ELF-1 (cell line): Measurements from ENCODE around the gene DLGAP4.

ENCODE experiments used
- DNase-seq: peaks from one replicate; pipeline ENCODE4 v3.0.0-alpha.2; 2016; ENCODE audit warnings: low read depth, low spot score

The DLGAP4 gene

DNA sequence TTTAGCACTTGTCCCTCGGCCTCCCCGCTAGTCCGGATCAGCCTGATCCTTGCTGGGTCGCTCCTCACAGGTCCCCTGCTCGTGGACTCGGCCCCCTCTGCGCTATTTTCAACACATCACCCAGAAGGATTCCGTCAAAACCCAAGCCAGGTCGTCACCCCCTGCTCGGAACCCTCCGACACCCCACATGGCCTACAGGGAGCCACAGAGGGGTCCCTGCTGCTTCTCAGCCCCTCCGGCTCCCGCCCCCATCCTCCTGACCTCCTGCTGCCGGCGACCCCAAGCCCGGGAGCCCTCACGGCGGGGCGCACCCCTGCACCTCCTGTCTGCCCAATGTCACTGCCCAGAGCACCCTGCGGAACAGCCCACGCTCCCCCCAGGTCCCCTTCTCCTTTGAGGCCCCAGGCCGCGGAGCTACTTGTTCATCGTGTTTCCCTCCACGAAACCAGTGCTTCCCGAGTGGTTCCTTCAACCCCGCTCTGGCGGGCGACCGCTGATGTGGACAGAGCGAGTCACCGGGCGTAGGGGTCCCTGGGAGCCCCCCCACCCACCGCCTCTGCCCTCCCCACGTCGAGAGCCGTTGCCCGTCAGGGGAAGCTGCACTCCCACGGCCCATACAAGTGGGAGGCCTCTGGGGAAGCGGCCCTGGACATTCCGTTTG is 234.5 kb downstream of the DLGAP4 start:
- DNase-seq = no peak

DNA sequence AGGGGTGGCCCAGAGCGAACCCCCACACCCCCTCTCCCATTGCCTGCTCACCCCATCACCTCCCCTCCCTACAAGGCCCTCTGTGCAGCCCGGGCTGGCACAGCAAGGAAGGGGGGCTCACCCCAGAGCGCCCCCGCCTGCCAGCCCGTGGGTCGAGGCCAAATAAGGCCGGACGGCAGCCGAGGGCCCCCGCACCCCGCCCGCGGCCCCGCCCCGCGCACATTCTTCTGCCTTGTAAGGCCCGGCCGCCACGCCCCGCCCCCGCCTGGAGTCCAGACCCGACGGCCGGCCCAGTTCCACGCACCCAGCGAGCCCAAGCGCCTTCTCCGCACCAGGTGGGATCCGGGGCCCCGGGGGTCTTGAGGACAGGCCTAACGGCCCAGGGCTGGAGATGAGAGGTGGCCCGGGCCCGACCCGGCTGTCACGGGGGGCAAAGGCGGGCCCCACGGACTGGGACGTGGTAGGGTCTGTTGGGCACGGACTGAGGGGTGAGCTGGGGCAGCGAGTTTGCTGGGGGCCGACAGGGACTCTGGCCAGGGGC is 235.2 kb downstream of the DLGAP4 start, which contains the start of gene MYL9:
TSS of gene MYL9 (plus strand) at position 293 of the 541 bp plus-strand sequence. CDS start 3,366 bp downstream, outside the sequence.
- peak; percentile 64 for DNase-seq

DNA sequence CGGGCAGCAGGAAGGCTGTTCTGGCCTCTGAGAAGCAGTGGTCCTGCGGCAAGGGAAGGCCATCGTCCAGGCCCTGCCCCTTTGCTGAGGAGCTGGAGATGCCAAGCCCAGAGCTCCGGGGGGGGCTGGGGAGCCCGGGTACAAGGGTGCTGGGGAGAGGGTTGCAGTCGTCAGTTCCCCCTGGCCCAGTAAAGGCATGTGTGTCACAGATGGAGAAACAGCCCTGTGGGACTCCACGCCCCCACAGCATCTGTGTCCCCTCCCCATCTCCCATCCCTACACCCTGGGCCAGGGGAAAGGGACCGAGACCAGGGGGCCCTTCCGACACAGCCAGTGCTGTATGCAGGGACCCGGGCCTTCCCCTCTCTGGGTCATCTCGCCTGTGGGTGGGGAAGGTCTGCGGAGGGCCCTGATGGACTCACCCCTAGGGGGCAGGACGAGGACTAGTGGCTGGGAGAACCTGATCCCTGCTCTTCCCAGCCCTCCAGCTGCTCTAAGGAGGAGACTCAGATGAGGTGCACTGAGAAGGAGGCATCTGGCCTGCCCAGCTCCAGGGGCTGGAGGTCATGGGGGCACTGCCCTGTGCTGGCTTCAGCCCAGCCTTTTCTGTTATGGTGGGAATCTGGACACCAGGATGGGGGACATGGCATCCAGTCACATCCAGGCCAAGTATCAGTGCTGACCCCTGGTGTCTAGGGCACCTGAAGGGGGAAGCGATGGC is 235.8 kb downstream of the DLGAP4 start:
- peak; percentile 84 for DNase-seq

DNA sequence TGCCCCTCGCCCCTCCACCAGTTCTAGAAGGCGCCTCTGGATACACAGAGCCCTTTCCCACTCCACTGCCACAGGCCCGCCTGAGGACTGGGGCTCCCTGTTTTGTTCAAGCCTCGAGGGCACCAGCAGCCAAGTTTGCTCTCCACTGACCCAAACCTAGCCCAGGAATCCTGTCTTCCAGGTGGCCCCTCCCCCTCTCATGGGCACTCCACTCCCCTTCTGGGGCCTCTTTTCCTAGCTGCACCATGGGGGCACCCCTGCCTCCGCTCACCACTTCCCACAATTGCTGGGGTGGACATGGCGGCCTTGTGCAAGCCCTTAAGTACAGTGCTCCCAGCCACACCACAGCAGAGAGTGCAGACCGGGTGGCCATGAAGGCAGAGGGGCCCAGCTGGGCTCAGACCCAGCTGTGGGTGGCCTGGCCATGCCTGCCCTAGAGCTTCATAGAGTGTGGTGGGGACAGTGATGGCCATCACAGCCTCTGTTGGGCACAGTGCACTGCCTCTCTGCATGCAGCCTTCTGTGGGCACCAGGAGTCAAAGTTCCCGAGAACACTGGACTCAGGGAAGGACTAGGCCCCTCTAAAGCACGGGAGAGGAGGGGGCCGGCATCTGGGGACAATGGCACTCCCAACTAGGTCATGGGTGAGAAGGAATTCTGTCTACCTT is 236.5 kb downstream of the DLGAP4 start:
- no peak for DNase-seq

- no peak for DNase-seq
These were observed 237.3 kb downstream of the DLGAP4 start for GRCh38 chr20:36543184-36544133.

DNA sequence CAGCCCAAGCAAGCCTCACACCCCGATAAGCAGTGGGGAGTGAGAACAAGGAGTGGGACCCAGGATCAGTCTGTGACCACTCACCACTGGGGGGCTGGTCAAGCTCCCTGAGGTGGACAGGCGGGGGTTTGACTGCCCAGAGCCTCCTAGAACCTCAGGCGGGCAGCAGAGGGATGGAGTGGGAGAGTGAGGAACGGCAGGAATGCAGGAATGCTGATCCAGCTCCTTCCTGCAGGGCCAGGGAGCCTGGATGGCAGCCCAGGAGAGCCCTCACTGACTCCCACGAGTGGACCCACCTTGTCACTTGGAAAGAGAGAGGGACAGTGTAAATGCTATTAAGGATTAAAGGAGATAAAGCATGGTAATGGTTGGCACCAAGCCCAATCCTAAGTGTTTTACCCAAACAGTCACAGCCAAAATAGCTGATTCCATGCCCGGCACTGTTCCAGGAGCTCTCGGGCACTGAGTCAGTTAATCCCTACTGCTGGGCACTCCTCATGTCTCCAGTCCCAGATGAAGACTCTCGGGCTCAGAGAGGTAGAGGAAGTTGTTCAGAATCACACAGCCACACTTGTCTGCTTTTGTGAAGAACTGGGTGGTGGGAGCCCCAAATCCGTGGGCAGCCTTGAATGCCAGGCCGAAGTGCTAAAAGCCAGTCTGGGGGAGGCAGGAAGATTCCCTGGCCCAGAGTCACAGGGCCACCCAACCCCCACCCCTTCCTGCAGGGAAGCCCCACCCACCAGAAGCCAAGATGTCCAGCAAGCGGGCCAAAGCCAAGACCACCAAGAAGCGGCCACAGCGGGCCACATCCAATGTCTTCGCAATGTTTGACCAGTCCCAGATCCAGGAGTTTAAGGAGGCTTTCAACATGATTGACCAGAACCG is 238.2 kb downstream of the DLGAP4 start:
- no peak for DNase-seq

DNA sequence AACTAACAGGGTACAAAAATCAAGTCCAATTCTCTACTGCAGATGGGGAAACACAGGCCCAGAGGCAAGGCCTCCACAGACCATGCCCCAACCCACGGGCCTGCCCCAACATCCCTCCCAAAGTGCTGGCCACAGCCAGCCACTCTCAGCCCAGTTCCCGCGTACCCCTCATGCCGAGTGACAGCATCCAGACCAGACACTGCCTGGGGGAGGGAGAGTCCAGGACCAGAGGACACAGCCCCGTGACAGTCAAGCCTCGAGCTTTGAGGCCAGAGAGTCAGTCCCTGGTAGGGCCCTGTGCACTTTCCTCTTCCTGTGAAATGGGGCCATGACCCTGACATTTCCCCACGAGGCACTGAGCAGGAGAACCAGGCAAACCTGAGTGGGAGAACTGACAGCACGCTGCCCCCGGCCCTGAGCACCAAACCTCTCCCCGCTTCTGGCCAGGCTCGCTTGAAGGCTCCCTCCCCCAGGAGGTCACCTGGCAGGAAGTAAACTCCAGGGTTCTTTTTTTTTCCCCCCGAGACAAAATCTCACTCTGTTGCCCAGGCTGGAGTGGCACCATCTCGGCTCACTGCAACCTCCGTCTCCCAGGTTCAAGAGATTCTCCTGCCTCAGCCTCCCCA is 240.1 kb downstream of the DLGAP4 start:
- no peak for DNase-seq

GRCh38 chr20:36547186-36548005 is 241.3 kb downstream of the DLGAP4 start:
- no peak for DNase-seq

DNA sequence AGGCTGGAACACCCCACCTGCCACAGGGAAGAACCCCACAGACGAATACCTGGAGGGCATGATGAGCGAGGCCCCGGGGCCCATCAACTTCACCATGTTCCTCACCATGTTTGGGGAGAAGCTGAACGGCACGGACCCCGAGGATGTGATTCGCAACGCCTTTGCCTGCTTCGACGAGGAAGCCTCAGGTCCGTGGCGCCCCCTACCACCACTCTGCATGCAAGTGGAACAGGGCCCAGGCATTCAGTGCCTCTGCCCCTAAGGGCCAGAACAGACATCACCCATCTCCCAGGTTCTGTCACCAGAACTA is 241.8 kb downstream of the DLGAP4 start:
- DNase-seq = peak; percentile 64

DNA sequence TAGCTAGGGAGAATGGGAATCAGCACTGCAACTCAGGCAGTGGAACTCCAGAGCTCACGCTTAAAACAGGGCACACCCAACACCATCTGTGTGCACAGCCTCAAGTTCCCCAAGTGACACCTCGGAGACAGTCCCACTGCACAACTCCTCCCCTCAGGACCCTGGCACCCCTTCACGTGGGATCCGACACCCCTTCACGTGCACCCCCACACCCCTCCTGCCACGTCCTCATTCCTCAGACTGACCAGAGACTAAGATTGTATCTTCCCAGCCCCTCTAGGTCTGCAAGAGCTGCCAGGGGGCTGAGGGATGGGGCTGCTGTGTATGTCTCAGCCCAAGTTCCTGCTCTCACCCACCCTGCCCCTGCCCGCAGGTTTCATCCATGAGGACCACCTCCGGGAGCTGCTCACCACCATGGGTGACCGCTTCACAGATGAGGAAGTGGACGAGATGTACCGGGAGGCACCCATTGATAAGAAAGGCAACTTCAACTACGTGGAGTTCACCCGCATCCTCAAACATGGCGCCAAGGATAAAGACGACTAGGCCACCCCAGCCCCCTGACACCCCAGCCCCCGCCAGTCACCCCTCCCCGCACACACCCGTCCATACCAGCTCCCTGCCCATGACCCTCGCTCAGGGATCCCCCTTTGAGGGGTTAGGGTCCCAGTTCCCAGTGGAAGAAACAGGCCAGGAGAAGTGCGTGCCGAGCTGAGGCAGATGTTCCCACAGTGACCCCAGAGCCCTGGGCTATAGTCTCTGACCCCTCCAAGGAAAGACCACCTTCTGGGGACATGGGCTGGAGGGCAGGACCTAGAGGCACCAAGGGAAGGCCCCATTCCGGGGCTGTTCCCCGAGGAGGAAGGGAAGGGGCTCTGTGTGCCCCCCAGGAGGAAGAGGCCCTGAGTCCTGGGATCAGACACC is 242.8 kb downstream of the DLGAP4 start:
- DNase-seq = no peak

DNA sequence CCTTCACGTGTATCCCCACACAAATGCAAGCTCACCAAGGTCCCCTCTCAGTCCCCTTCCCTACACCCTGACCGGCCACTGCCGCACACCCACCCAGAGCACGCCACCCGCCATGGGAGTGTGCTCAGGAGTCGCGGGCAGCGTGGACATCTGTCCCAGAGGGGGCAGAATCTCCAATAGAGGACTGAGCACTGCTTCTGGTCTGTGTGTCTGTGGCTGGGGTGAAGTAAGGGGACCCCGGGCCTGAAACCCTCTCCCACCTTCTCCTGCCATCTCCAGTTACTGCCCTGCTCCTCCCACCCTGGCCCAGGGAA is 243.4 kb downstream of the DLGAP4 start:
- no peak for DNase-seq

DNA sequence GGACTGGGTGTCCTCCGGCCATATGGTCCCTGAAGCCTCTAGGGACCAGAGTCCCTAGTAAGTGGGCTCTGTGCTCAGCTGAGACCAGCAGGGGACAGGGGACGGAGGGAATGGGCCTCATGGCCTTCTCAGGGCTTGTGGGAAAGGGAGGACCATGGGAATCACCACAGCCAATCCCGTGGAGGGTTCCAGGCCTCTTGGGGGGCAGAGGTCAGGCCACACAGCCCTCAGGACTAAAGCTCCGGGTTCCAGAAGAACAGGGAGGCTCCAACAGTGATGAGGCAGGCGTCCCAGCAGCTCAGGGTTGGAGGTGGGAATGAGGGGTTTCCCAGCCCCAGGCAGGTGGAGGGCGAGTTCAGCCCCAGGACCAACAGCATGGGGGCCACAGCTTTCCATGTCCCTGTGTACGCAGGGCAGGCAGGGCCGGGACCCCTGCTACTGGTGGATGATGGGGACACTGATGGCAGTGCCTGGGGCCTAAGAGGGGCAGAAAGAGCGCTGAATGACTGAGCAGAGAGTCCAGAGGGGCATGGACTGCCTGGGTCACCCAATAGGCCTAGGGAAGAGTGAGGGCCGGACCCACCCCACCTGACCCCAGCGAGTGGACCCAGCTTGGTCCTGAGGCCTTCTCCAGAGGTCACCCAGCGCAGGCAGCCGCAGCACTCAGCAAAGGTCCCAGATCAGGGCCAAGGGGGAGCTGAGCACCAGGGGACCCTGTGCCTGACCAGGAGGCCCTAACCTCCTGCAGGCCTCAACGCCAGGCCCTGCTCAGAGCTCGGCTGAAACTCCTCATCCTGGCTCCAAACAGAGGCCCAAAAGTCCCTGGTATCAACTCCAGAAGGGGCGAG is 244.0 kb downstream of the DLGAP4 start:
- DNase-seq = no peak

- no peak for DNase-seq
These were observed 244.7 kb downstream of the DLGAP4 start for GRCh38 chr20:36550790-36551299.

DNA sequence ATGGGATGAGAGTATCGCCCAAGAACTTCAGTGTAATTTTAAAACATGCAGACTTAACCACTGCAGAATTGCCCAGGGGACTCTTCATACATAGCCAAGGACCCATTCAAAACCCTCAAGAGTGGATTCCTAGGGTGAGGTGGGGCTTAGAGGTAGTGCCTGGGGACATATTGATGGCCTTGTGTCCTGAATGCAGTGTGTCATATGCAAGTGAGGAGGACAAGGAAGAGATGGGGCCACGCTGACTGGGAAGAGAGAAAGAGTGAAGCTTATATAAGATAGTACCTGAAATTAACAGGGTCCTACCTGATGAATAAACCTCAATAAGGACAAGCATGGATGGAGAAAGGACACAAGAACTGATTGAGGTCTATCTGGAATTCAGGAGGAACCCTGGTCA is 249.1 kb downstream of the DLGAP4 start:
- DNase-seq = no peak

- DNase-seq = no peak
These were observed 256.6 kb downstream of the DLGAP4 start for GRCh38 chr20:36562724-36563123.

GRCh38 chr20:36563374-36563773 is 257.2 kb downstream of the DLGAP4 start:
- DNase-seq = no peak
